A673 (cell line): ENCODE measurements around the gene B3GALT2. TPM values are rescaled to one million over a fixed set of nuclear protein-coding genes. Genes with fewer than 3 reads are reported as not detected.

Source experiments
- BruUV-seq: library from RNA; stranded (reverse); fragments of 400-500 nt; replicated peaks from 2 replicates; lab custom pipeline; 2021; lab: Mats Ljungman, UMichigan
- CTCF ChIA-PET: fragments of 300-600 bp; sonication (Branson Sonifier 250); formaldehyde crosslinking; loops from one replicate; lab custom pipeline; 2022; ENCODE audit warnings: antibody characterized with exemption; lab: Charles Lee
- POLR2A ChIA-PET: fragments of 300-600 bp; sonication (Branson Sonifier 250); formaldehyde crosslinking; loops from one replicate; lab custom pipeline; 2022; ENCODE audit warnings: antibody characterized with exemption; ENCODE audit not compliant: low non-redundant PET; lab: Charles Lee
- DNase-seq: peaks from one replicate; pipeline ENCODE4 v3.0.0-alpha.2; 2015; ENCODE audit warnings: low spot score
- H3K27ac ChIP-seq: fragments of 200-600 bp; sonication (generic); 2 replicates; pipeline ENCODE4 v1.5.1; 2016; ENCODE audit warnings: mixed run types, low read depth, mild to moderate bottlenecking, mixed read lengths, antibody characterized with exemption, low read length; ENCODE audit not compliant: poor library complexity, severe bottlenecking
- H3K27me3 ChIP-seq: fragments of 200-600 bp; sonication (generic); replicated peaks from 2 replicates; pipeline ENCODE4 v1.6.1; 2017; ENCODE audit warnings: mixed run types, low read depth, mild to moderate bottlenecking, mixed read lengths, antibody characterized with exemption, low read length; ENCODE audit not compliant: insufficient read depth, poor library complexity
- H3K36me3 ChIP-seq: fragments of 200-600 bp; sonication (generic); 2 replicates; pipeline ENCODE4 v1.6.1; 2016; ENCODE audit warnings: mixed run types, mild to moderate bottlenecking, mixed read lengths, antibody characterized with exemption, low read length; ENCODE audit not compliant: insufficient read depth, poor library complexity, severe bottlenecking
- H3K4me1 ChIP-seq: fragments of 200-600 bp; sonication (generic); 2 replicates; pipeline ENCODE4 v1.6.1; 2017; ENCODE audit warnings: mixed run types, mild to moderate bottlenecking, mixed read lengths, antibody characterized with exemption, low read length; ENCODE audit not compliant: insufficient read depth, poor library complexity, severe bottlenecking
- H3K4me3 ChIP-seq: fragments of 200-600 bp; sonication (generic); 2 replicates; pipeline ENCODE4 v1.5.1; 2016; ENCODE audit warnings: low read depth, mixed run types, mild to moderate bottlenecking, mixed read lengths, low read length; ENCODE audit not compliant: poor library complexity, severe bottlenecking
- H3K9me3 ChIP-seq: fragments of 200-600 bp; sonication (generic); 2 replicates; pipeline ENCODE4 v1.6.1; 2016; ENCODE audit warnings: mixed run types, low read depth, mild to moderate bottlenecking, mixed read lengths, antibody characterized with exemption, low read length; ENCODE audit not compliant: poor library complexity, severe bottlenecking
- EZH2 ChIP-seq: fragments of 200-600 bp; sonication (generic); IDR thresholded peaks from 2 replicates; pipeline ENCODE4 v1.6.1; 2017; ENCODE audit warnings: borderline replicate concordance, low read depth, mild to moderate bottlenecking, mixed read lengths, antibody characterized with exemption, low read length; ENCODE audit not compliant: poor library complexity, severe bottlenecking
- intact Hi-C: fragments of 100-400 bp; cut with micrococcal nuclease; formaldehyde crosslinking; loops from one replicate; pipeline ENCODE4 v1.10.0; 2022; ENCODE audit not compliant: unreplicated experiment
- total RNA-seq: library from RNA; stranded (reverse); gene quantifications from 2 replicates; pipeline ENCODE4 v1.2.3, GENCODE V29; 2021
- TF ChIP-seq, protein P1 (sequence below): fragments of 300-800, 200-600 bp; sonication (generic); conservative IDR thresholded peaks from 2 replicates; pipeline ENCODE4 v1.5.1; 2017; ENCODE audit warnings: low read depth, mild to moderate bottlenecking, antibody characterized with exemption, low read length, moderate library complexity, mixed read lengths

B3GALT2 gene
- total RNA-seq, 1 experiment from 2014 or later: 0.39 TPM

DNA sequence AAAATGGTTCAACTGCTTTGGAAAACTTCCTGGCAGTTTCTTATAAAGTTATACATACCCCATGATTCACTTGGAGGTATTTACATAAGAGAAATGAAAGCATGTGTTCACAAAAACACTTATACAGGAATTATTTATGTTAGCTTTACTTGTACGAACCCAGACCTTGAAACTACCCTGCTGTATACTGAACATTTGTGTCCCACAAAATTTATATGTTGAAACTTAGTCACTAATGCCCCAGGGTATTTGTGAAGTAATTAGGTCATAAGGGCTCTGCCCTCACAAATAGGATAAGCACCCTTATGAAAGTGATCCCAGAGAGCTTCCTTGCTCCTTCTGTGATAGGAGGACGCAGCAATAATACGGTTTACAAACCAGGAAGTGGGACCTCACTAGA, 42.7 kb upstream of the B3GALT2 start:
- H3K36me3 ChIP-seq: no peaks in the 10 kb centered on the region
- H3K9me3 ChIP-seq: no peaks in the 10 kb centered on the region
- ChIA-PET CTCF (no interaction called here), POLR2A (no interaction called here)
- TF ChIP-seq, protein P1, sequence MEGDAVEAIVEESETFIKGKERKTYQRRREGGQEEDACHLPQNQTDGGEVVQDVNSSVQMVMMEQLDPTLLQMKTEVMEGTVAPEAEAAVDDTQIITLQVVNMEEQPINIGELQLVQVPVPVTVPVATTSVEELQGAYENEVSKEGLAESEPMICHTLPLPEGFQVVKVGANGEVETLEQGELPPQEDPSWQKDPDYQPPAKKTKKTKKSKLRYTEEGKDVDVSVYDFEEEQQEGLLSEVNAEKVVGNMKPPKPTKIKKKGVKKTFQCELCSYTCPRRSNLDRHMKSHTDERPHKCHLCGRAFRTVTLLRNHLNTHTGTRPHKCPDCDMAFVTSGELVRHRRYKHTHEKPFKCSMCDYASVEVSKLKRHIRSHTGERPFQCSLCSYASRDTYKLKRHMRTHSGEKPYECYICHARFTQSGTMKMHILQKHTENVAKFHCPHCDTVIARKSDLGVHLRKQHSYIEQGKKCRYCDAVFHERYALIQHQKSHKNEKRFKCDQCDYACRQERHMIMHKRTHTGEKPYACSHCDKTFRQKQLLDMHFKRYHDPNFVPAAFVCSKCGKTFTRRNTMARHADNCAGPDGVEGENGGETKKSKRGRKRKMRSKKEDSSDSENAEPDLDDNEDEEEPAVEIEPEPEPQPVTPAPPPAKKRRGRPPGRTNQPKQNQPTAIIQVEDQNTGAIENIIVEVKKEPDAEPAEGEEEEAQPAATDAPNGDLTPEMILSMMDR: no peak
- no peak for TF ChIP-seq EZH2
- BruUV-seq: no TSS peak
- no peak for DNase-seq
- no peaks in the 10 kb centered on the region for H3K27me3 ChIP-seq
- H3K4me3 ChIP-seq: no peak overlapping the region
- intact Hi-C loops: no loop called here
- no peak overlapping the region for H3K27ac ChIP-seq
- no peaks in the 10 kb centered on the region for H3K4me1 ChIP-seq

- ChIA-PET CTCF (no interaction called here), POLR2A (no interaction called here)
- intact Hi-C loops: no loop called here
- H3K27ac ChIP-seq: no peak overlapping the region
- H3K36me3 ChIP-seq: no peaks in the 10 kb centered on the region
- no TSS peak for BruUV-seq
- no peak for DNase-seq
- no peak for TF ChIP-seq EZH2
- TF ChIP-seq, protein P1: no peak
- no peak overlapping the region for H3K4me3 ChIP-seq
- peaks cover 7% of the 10 kb centered on the region for H3K4me1 ChIP-seq
- no peaks in the 10 kb centered on the region for H3K9me3 ChIP-seq
- H3K27me3 ChIP-seq: no peaks in the 10 kb centered on the region
These were observed 35.7 kb upstream of the B3GALT2 start for GRCh38 chr1:193222056-193222615.

DNA sequence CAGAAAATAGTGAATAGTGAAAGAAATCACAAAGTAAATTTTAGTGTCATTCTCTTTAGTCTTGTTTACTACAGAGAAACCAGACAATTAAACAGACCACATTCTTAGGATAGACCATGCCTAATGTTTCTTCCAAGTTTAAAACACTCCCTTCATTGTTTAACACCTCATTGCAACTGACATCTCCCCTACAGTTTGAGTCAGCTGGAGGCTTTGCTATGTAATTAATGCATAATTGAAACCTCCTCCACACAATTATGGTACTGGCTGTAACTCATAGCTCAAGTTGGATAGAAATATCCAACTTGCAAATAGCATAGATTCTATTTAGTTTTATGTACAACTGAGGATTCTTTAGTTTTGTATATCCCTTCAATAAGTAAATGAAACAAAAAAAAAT, 35.2 kb upstream of the B3GALT2 start:
- CTCF ChIA-PET: no interaction called here
- Histone ChIP-seq H3K4me3 (no peak overlapping the region), H3K27me3 (no peaks in the 10 kb centered on the region), H3K36me3 (no peaks in the 10 kb centered on the region), H3K27ac (no peak overlapping the region), H3K9me3 (no peaks in the 10 kb centered on the region), H3K4me1 (peaks cover 10% of the 10 kb centered on the region)
- intact Hi-C loops: no loop called here
- BruUV-seq: no TSS peak
- TF ChIP-seq EZH2: no peak
- DNase-seq: peak; percentile 43
- POLR2A ChIA-PET: no interaction called here

- H3K9me3 ChIP-seq: no peaks in the 10 kb centered on the region
- no TSS peak for BruUV-seq
- no peaks in the 10 kb centered on the region for H3K27me3 ChIP-seq
- intact Hi-C loops: no loop called here
- H3K36me3 ChIP-seq: peaks cover 8% of the 10 kb centered on the region
- ChIA-PET POLR2A (no interaction called here), CTCF (no interaction called here)
- H3K4me1 ChIP-seq: peaks cover 15% of the 10 kb centered on the region
- no peak overlapping the region for H3K27ac ChIP-seq
- no peak for TF ChIP-seq EZH2
- TF ChIP-seq, protein P1: no peak
- no peak for DNase-seq
- no peak overlapping the region for H3K4me3 ChIP-seq
These were observed 33.0 kb upstream of the B3GALT2 start for GRCh38 chr1:193219391-193219790.
